ENCODE measurements around the gene DPP6.

Gene DPP6

GRCh38 chr7:154583454-154583853 is 531.3 kb downstream of the DPP6 start:
- TF ChIP-seq CTCF (IDR thresholded peaks at IDR 0.05; ENCODE audit: insufficient read depth, low read length, poor library complexity, severe bottlenecking) = no peak
- no peaks in the 10 kb centered on the region for H3K27me3 ChIP-seq (replicated peaks; ENCODE audit: control insufficient read depth, insufficient read depth, low read length)

GRCh38 chr7:154584352-154585252 is 532.4 kb downstream of the DPP6 start:
- Histone ChIP-seq H3K27me3 (replicated peaks; ENCODE audit: control insufficient read depth, insufficient read depth, low read length) (no peaks in the 10 kb centered on the region), H3K36me3 (ENCODE audit: control insufficient read depth, insufficient read depth, low read length) (no peaks in the 10 kb centered on the region), H3K4me3 (replicated peaks; ENCODE audit: low read depth, low read length) (no peak overlapping the region)
- DNase-seq (ENCODE audit: extremely low read depth, insufficient read length) = no peak
- TF ChIP-seq CTCF (IDR thresholded peaks at IDR 0.05; ENCODE audit: insufficient read depth, low read length, poor library complexity, severe bottlenecking) = peak; percentile 1

More at GRCh38 chr7:154583454-154583853, 531.3 kb downstream of the DPP6 start:
- no peak for DNase-seq (ENCODE audit: extremely low read depth, insufficient read length)
- Histone ChIP-seq H3K36me3 (ENCODE audit: control insufficient read depth, insufficient read depth, low read length) (no peaks in the 10 kb centered on the region), H3K4me3 (replicated peaks; ENCODE audit: low read depth, low read length) (no peak overlapping the region)

- Histone ChIP-seq H3K4me3 (replicated peaks; ENCODE audit: low read depth, low read length) (no peak overlapping the region), H3K36me3 (ENCODE audit: control insufficient read depth, insufficient read depth, low read length) (no peaks in the 10 kb centered on the region), H3K27me3 (replicated peaks; ENCODE audit: control insufficient read depth, insufficient read depth, low read length) (no peaks in the 10 kb centered on the region)
- no peak for DNase-seq (ENCODE audit: extremely low read depth, insufficient read length)
- no peak for TF ChIP-seq CTCF (IDR thresholded peaks at IDR 0.05; ENCODE audit: insufficient read depth, low read length, poor library complexity, severe bottlenecking)
These were observed 535.6 kb downstream of the DPP6 start for GRCh38 chr7:154587792-154588191.

GRCh38 chr7:154591544-154591943 is 539.3 kb downstream of the DPP6 start:
- Histone ChIP-seq H3K4me3 (replicated peaks; ENCODE audit: low read depth, low read length) (no peak overlapping the region), H3K36me3 (ENCODE audit: control insufficient read depth, insufficient read depth, low read length) (no peaks in the 10 kb centered on the region), H3K27me3 (replicated peaks; ENCODE audit: control insufficient read depth, insufficient read depth, low read length) (no peaks in the 10 kb centered on the region)
- TF ChIP-seq CTCF (IDR thresholded peaks at IDR 0.05; ENCODE audit: insufficient read depth, low read length, poor library complexity, severe bottlenecking) = no peak
- no peak for DNase-seq (ENCODE audit: extremely low read depth, insufficient read length)

- no peaks in the 10 kb centered on the region for H3K27me3 ChIP-seq (replicated peaks; ENCODE audit: control insufficient read depth, insufficient read depth, low read length)
These were observed 540.2 kb downstream of the DPP6 start for GRCh38 chr7:154592388-154592787.

More at GRCh38 chr7:154592388-154592787, 540.2 kb downstream of the DPP6 start:
- Histone ChIP-seq H3K4me3 (replicated peaks; ENCODE audit: low read depth, low read length) (no peak overlapping the region), H3K36me3 (ENCODE audit: control insufficient read depth, insufficient read depth, low read length) (no peaks in the 10 kb centered on the region)
- DNase-seq (ENCODE audit: extremely low read depth, insufficient read length) = no peak
- TF ChIP-seq CTCF (IDR thresholded peaks at IDR 0.05; ENCODE audit: insufficient read depth, low read length, poor library complexity, severe bottlenecking) = no peak

Measured in GM06990 (cell line).